SK-N-SH treated with all-trans-retinoic acid at 6 μM for 48 hours (cell line): ENCODE measurements around the gene PARD3B.

Experiments
- ATAC-seq: fragments of 200-7000 bp; cut with Tn5 transposase; 3 replicates; pipeline ENCODE4 v1.9.1; 2020; ENCODE audit warnings: mild to moderate bottlenecking, moderate library complexity
- ARNTL ChIP-seq: fragments of 450-650 bp; formaldehyde crosslinking; IDR thresholded peaks from 2 replicates; pipeline ENCODE4 v1.5.0; 2020; ENCODE audit warnings: low read depth, mild to moderate bottlenecking, moderate library complexity, borderline replicate concordance
- BACH2 ChIP-seq: fragments of 250-450 bp; sonication (Bioruptor Pico); IDR thresholded peaks from 2 replicates; pipeline ENCODE4 v1.9.0; 2021; ENCODE audit warnings: mild to moderate bottlenecking, borderline replicate concordance
- CREB5 ChIP-seq: fragments of 250-450 bp; sonication (Bioruptor Pico); IDR thresholded peaks from 2 replicates; pipeline ENCODE4 v1.5.1; 2020; ENCODE audit warnings: low read depth, mild to moderate bottlenecking, moderate library complexity
- CSDC2 ChIP-seq: fragments of 250-450 bp; sonication (Bioruptor Pico); IDR thresholded peaks from 2 replicates; pipeline ENCODE4 v1.5.0; 2020; ENCODE audit warnings: mild to moderate bottlenecking, moderate library complexity
- CSRNP3 ChIP-seq: fragments of 250-450 bp; sonication (Bioruptor Pico); IDR thresholded peaks from 2 replicates; pipeline ENCODE4 v1.5.1; 2021; ENCODE audit warnings: mild to moderate bottlenecking, moderate library complexity
- ESRRG ChIP-seq: fragments of 250-450 bp; sonication (Bioruptor Pico); IDR thresholded peaks from 2 replicates; pipeline ENCODE4 v1.6.1; 2021; ENCODE audit warnings: mild to moderate bottlenecking
- GLIS3 ChIP-seq: fragments of 250-450 bp; sonication (Bioruptor Pico); IDR thresholded peaks from 2 replicates; pipeline ENCODE4 v1.5.0; 2020; ENCODE audit warnings: mild to moderate bottlenecking, moderate library complexity
- OSR1 ChIP-seq: fragments of 250-450 bp; sonication (Bioruptor Pico); IDR thresholded peaks from 2 replicates; pipeline ENCODE4 v1.8.0; 2022; ENCODE audit warnings: moderate library complexity, mild to moderate bottlenecking, inconsistent platforms
- PATZ1 ChIP-seq: fragments of 250-450 bp; sonication (Bioruptor Pico); IDR thresholded peaks from 2 replicates; pipeline ENCODE4 v1.8.0; 2020; ENCODE audit warnings: mild to moderate bottlenecking, moderate library complexity, borderline replicate concordance
- POU6F1 ChIP-seq: fragments of 250-450 bp; sonication (Bioruptor Pico); IDR thresholded peaks from 2 replicates; pipeline ENCODE4 v1.8.0; 2021; ENCODE audit warnings: low read depth, mild to moderate bottlenecking, moderate library complexity, borderline replicate concordance
- PPARA ChIP-seq: fragments of 250-450 bp; sonication (Bioruptor Pico); IDR thresholded peaks from 2 replicates; pipeline ENCODE4 v1.5.0; 2020; ENCODE audit warnings: mild to moderate bottlenecking, borderline replicate concordance
- RARB ChIP-seq: fragments of 250-450 bp; sonication (Bioruptor Pico); IDR thresholded peaks from 2 replicates; pipeline ENCODE4 v1.8.0; 2021; ENCODE audit warnings: mild to moderate bottlenecking, moderate library complexity
- SNAI2 ChIP-seq: fragments of 250-450 bp; sonication (Bioruptor Pico); IDR thresholded peaks from 2 replicates; pipeline ENCODE4 v1.5.0; 2020; ENCODE audit warnings: mild to moderate bottlenecking, moderate library complexity
- TCF4 ChIP-seq: fragments of 250-450 bp; sonication (Bioruptor Pico); IDR thresholded peaks from 2 replicates; pipeline ENCODE4 v1.8.0; 2021; ENCODE audit warnings: mild to moderate bottlenecking, moderate library complexity, borderline replicate concordance
- TOX ChIP-seq: fragments of 250-450 bp; sonication (Bioruptor Pico); IDR thresholded peaks from 2 replicates; pipeline ENCODE4 v1.8.0; 2021; ENCODE audit warnings: mild to moderate bottlenecking, moderate library complexity, borderline replicate concordance
- TSHZ2 ChIP-seq: fragments of 250-450 bp; sonication (Bioruptor Pico); IDR thresholded peaks from 2 replicates; pipeline ENCODE4 v1.5.0; 2020; ENCODE audit warnings: mild to moderate bottlenecking, moderate library complexity
- ZC3H10 ChIP-seq: fragments of 250-450 bp; sonication (Bioruptor Pico); IDR thresholded peaks from 2 replicates; pipeline ENCODE4 v1.5.1; 2021; ENCODE audit warnings: mild to moderate bottlenecking, moderate library complexity
- ZFP3 ChIP-seq: fragments of 250-450 bp; sonication (Bioruptor Pico); IDR thresholded peaks from 2 replicates; pipeline ENCODE4 v1.5.0; 2020; ENCODE audit warnings: mild to moderate bottlenecking, moderate library complexity
- ZFP30 ChIP-seq: fragments of 450-650 bp; formaldehyde crosslinking; IDR thresholded peaks from 2 replicates; pipeline ENCODE4 v1.5.0; 2022; ENCODE audit warnings: mild to moderate bottlenecking, moderate library complexity
- ZNF565 ChIP-seq: fragments of 450-650 bp; formaldehyde crosslinking; conservative IDR thresholded peaks from 2 replicates; pipeline ENCODE4 v1.5.0; 2020; ENCODE audit warnings: low read depth, mild to moderate bottlenecking, moderate library complexity
- ZNF70 ChIP-seq: fragments of 450-650 bp; formaldehyde crosslinking; IDR thresholded peaks from 2 replicates; pipeline ENCODE4 v1.5.0; 2020; ENCODE audit warnings: mild to moderate bottlenecking, moderate library complexity
- ZNF8 ChIP-seq: fragments of 450-650 bp; formaldehyde crosslinking; IDR thresholded peaks from 2 replicates; pipeline ENCODE4 v1.5.0; 2020; ENCODE audit warnings: mild to moderate bottlenecking, moderate library complexity

The PARD3B gene

GRCh38 chr2:204529795-204530463 is 15.3 kb upstream of the PARD3B start (continued):
- TF ChIP-seq CSRNP3 (CRISPR knock-in tag): no peak
- TF ChIP-seq CSDC2: no peak

GRCh38 chr2:204530464-204530805 is 14.8 kb upstream of the PARD3B start:
- no peak for ATAC-seq
- no peak for TF ChIP-seq RARB (CRISPR knock-in tag)
- no peak for TF ChIP-seq TSHZ2
- TF ChIP-seq PPARA (CRISPR knock-in tag): no peak
- TF ChIP-seq ZC3H10: no peak
- no peak for TF ChIP-seq CREB5 (CRISPR knock-in tag)
- TF ChIP-seq BACH2 (CRISPR knock-in tag): no peak
- TF ChIP-seq ESRRG (CRISPR knock-in tag): no peak
- no peak for TF ChIP-seq SNAI2 (CRISPR knock-in tag)
- TF ChIP-seq TOX: no peak
- TF ChIP-seq ARNTL: no peak
- no peak for TF ChIP-seq ZNF70 (CRISPR knock-in tag)
- TF ChIP-seq ZNF8 (CRISPR knock-in tag): no peak
- TF ChIP-seq ZNF565: no peak
- no peak for TF ChIP-seq ZFP3 (CRISPR knock-in tag)
- no peak for TF ChIP-seq CSRNP3 (CRISPR knock-in tag)
- no peak for TF ChIP-seq PATZ1
- TF ChIP-seq CSDC2: no peak
- TF ChIP-seq TCF4 (CRISPR knock-in tag): no peak
- no peak for TF ChIP-seq GLIS3 (CRISPR knock-in tag)
- no peak for TF ChIP-seq OSR1 (CRISPR knock-in tag)

- ATAC-seq: no peak
- TF ChIP-seq BACH2 (CRISPR knock-in tag) (no peak), OSR1 (CRISPR knock-in tag) (no peak), ZNF565 (no peak), ZFP3 (CRISPR knock-in tag) (no peak), ZC3H10 (no peak), CSRNP3 (CRISPR knock-in tag) (no peak), ZFP30 (CRISPR knock-in tag) (no peak), POU6F1 (CRISPR knock-in tag) (no peak), TSHZ2 (no peak), RARB (CRISPR knock-in tag) (no peak), CSDC2 (no peak)
Measured at GRCh38 chr2:204533629-204534370, 11.5 kb upstream of the PARD3B start.
